ENCODE results near the gene PLCL2. TPM values are rescaled to one million over a fixed set of nuclear protein-coding genes. Genes with fewer than 3 reads are reported as not detected.

PLCL2 gene
- total and polyA plus RNA-seq, 9 donors = 12.6 to 54.2 (median 24.7) TPM

DNA sequence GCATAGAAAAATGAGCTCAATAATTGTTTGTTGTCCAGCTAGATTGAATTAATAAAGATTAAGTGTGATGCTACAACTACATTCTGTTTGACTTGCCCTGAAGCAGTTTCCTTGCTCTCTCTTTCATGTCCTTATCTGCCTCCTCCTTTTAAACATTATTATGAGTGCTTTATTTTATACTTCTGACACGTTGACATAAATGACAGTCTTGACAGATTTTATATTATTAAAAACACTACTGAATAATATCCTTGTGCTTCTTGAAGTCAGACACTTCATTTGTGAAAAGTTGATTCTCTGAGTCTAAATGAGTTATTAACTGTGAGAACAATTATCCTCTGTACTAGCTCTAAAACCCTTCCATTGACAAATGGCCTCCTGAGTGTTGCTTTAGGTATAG lies 58.2 kb downstream of the PLCL2 start:
- no peaks in the 10 kb centered on the region for H3K36me3 ChIP-seq
- H3K4me1 ChIP-seq (ENCODE audit: insufficient read depth) = peaks cover 4% of the 10 kb centered on the region
- TF ChIP-seq POLR2A (IDR thresholded peaks at IDR 0.05) = no peak
- H3K4me3 ChIP-seq = no peak overlapping the region
- H3K27me3 ChIP-seq = no peaks in the 10 kb centered on the region
- DNase-seq = no peak
- no peak overlapping the region for H3K27ac ChIP-seq
- 34 to 57% (median 50%) methylated on average over 1 of the region's 1 CpG for WGBS, 3 donors
- intact Hi-C loops (cut with DNase I) = no loop called here
- H3K9me3 ChIP-seq = no peaks in the 10 kb centered on the region

GRCh38 chr3:16943857-16944256 lies 59.1 kb downstream of the PLCL2 start:
- no peak overlapping the region for H3K4me3 ChIP-seq
- H3K36me3 ChIP-seq = no peaks in the 10 kb centered on the region
- H3K4me1 ChIP-seq (ENCODE audit: insufficient read depth) = peaks cover 4% of the 10 kb centered on the region
- intact Hi-C loops (cut with DNase I) = no loop called here
- H3K27me3 ChIP-seq = no peaks in the 10 kb centered on the region
- H3K27ac ChIP-seq = no peak overlapping the region
- DNase-seq = no peak
- no peaks in the 10 kb centered on the region for H3K9me3 ChIP-seq
- TF ChIP-seq POLR2A (IDR thresholded peaks at IDR 0.05) (no peak), EP300 (IDR thresholded peaks at IDR 0.05) (no peak)
- TF ChIP-seq, protein P1, sequence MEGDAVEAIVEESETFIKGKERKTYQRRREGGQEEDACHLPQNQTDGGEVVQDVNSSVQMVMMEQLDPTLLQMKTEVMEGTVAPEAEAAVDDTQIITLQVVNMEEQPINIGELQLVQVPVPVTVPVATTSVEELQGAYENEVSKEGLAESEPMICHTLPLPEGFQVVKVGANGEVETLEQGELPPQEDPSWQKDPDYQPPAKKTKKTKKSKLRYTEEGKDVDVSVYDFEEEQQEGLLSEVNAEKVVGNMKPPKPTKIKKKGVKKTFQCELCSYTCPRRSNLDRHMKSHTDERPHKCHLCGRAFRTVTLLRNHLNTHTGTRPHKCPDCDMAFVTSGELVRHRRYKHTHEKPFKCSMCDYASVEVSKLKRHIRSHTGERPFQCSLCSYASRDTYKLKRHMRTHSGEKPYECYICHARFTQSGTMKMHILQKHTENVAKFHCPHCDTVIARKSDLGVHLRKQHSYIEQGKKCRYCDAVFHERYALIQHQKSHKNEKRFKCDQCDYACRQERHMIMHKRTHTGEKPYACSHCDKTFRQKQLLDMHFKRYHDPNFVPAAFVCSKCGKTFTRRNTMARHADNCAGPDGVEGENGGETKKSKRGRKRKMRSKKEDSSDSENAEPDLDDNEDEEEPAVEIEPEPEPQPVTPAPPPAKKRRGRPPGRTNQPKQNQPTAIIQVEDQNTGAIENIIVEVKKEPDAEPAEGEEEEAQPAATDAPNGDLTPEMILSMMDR (IDR thresholded peaks at IDR 0.05) = no peak

DNA sequence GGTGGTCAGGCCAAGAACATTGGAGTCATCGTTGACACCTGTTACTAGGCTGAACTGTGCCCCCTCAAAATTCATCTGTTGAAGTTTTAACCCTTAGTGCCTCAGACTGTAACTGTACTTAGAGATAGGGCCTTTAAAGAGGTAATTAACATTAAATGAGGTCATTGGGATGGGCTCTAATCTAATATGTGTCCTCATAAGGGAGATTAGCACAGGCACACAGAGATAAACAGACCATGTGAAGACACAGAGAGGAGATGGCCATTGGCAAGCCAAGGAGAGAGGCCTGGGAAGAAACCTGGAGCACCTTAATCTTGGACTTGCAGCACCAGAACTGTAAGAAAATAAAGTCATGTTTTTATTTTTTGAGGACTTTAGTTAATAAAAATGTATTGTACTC lies 59.6 kb downstream of the PLCL2 start:
- Histone ChIP-seq H3K4me3 (no peak overlapping the region), H3K4me1 (ENCODE audit: insufficient read depth) (peaks cover 2% of the 10 kb centered on the region), H3K36me3 (no peaks in the 10 kb centered on the region), H3K9me3 (no peaks in the 10 kb centered on the region), H3K27ac (no peak overlapping the region), H3K27me3 (no peaks in the 10 kb centered on the region)
- DNase-seq = no peak
- intact Hi-C loops (cut with DNase I) = no loop called here
- no peak for TF ChIP-seq EP300 (IDR thresholded peaks at IDR 0.05)
- TF ChIP-seq POLR2A (IDR thresholded peaks at IDR 0.05) = no peak
- TF ChIP-seq, protein P1 (IDR thresholded peaks at IDR 0.05) = no peak
- WGBS, 3 donors = 41 to 56% (median 48%) methylated on average over 1 of the region's 1 CpG

- Histone ChIP-seq H3K27ac (no peak overlapping the region), H3K4me1 (ENCODE audit: insufficient read depth) (peaks cover 2% of the 10 kb centered on the region)
- no peak for TF ChIP-seq POLR2A (IDR thresholded peaks at IDR 0.05)
- TF ChIP-seq, protein P1 (IDR thresholded peaks at IDR 0.05) = no peak
- no peak for TF ChIP-seq EP300 (IDR thresholded peaks at IDR 0.05)
Observed at GRCh38 chr3:16945330-16945729, 60.6 kb downstream of the PLCL2 start.

GRCh38 chr3:16950282-16950681 lies 65.5 kb downstream of the PLCL2 start:
- DNase-seq = no peak
- no peak for TF ChIP-seq EP300 (IDR thresholded peaks at IDR 0.05)
- TF ChIP-seq, protein P1 (IDR thresholded peaks at IDR 0.05) = no peak
- TF ChIP-seq POLR2A (IDR thresholded peaks at IDR 0.05) = no peak
- no peaks in the 10 kb centered on the region for H3K27me3 ChIP-seq
- intact Hi-C loops (cut with DNase I) = no loop called here
- H3K9me3 ChIP-seq = no peaks in the 10 kb centered on the region
- no peak overlapping the region for H3K4me3 ChIP-seq
- no peaks in the 10 kb centered on the region for H3K36me3 ChIP-seq
- no peak overlapping the region for H3K27ac ChIP-seq
- no peaks in the 10 kb centered on the region for H3K4me1 ChIP-seq (ENCODE audit: insufficient read depth)
- WGBS, 3 donors = 83 to 91% (median 88%) methylated on average over 2 of the region's 2 CpGs

More at GRCh38 chr3:16945330-16945729, 60.6 kb downstream of the PLCL2 start:
- Histone ChIP-seq H3K4me3 (no peak overlapping the region), H3K36me3 (no peaks in the 10 kb centered on the region), H3K9me3 (no peaks in the 10 kb centered on the region), H3K27me3 (no peaks in the 10 kb centered on the region)
- intact Hi-C loops (cut with DNase I) = no loop called here
- DNase-seq = no peak

All from ovary (tissue), 9 donors.